ENCODE results near the gene LRRC36. TPM values are rescaled to one million over a fixed set of nuclear protein-coding genes. Genes with fewer than 3 reads are reported as not detected.

LRRC36 gene
- total and polyA plus RNA-seq, 2 of the 13 experiments (the other 11 are each of a cell fraction or from before 2014, with no cell fraction given): 0.12 to 0.15 TPM

DNA sequence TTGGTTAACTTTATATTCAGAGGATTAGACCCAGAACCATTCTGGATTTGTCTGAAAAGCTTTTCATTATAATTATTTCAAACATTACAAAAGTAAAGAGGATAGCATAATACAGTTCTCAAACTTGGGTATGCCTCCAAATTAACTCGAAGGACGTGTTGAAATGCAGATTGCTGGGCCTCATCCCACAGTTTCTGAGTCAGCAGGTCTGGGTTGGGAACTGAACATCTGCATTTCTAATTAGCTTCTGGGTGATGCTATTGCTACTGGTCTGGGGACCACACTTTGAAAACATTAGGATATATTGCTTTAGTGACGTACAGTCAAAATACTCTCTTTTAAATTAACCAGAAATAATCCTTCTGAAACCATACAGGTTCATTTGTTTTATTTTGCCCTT is 56.7 kb downstream of the LRRC36 start:
- ATAC-seq (no peak), DNase-seq (ENCODE audit: low spot score) (no peak), FAIRE-seq (no peak)
- BruUV-seq (replicated peaks): no TSS peak
- Histone ChIP-seq H3K36me3 (replicated peaks in 1 of 2; ENCODE audit: control insufficient read depth in 1 of 2, insufficient read depth in 2 of 2, low read length in 2 of 2) (no peaks in the 10 kb centered on the region), H3K27me3 (ENCODE audit: control insufficient read depth in 1 of 2, insufficient read depth in 2 of 2, low read length in 2 of 2) (peaks cover 3 to 34% of the 10 kb centered on the region in 2 experiments; a peak in 3 of 5 replicates), H3K4me1 (ENCODE audit: insufficient read depth, low read length) (no peaks in the 10 kb centered on the region), H3K9ac (ENCODE audit: insufficient read depth, low read depth, low read length) (no peak overlapping the region), H3K9me3 (ENCODE audit: low read length) (no peaks in the 10 kb centered on the region), H3K4me2 (ENCODE audit: low read depth, low read length) (no peak overlapping the region), H3K79me2 (ENCODE audit: insufficient read depth, low read length) (no peaks in the 10 kb centered on the region), H4K20me1 (ENCODE audit: insufficient read depth, low read length) (no peaks in the 10 kb centered on the region), H3K4me3 (replicated peaks in 1 of 3; ENCODE audit: insufficient read depth in 1 of 3, low read depth in 2 of 3, low read length in 3 of 3) (no peak overlapping the region), H3K27ac (ENCODE audit: extremely low read length, insufficient read depth, low read length) (no peak overlapping the region), H2AFZ (ENCODE audit: low read length) (no peak overlapping the region)
- CTCF ChIA-PET (ENCODE audit: low intra/inter-chr PET ratio, low total read pairs): no interaction called here
- 48% methylated on average over 3 of the region's 3 CpGs for WGBS (ENCODE audit: low lambda C conversion rate)
- intact Hi-C loops (cut with micrococcal nuclease; ENCODE audit: unreplicated experiment) (loop anchor here (2.0 kb wide), 1 partner anchor 26 kb away; no protein-coding TSS in a partner anchor), in situ Hi-C loops (cut with HindIII; ENCODE audit: extremely low pct_ligation_motif_present, low pct_unique_long_range_greater_than_20kb) (no loop called here)
- POLR2A ChIA-PET: no interaction called here
- TF ChIP-seq, protein P1, sequence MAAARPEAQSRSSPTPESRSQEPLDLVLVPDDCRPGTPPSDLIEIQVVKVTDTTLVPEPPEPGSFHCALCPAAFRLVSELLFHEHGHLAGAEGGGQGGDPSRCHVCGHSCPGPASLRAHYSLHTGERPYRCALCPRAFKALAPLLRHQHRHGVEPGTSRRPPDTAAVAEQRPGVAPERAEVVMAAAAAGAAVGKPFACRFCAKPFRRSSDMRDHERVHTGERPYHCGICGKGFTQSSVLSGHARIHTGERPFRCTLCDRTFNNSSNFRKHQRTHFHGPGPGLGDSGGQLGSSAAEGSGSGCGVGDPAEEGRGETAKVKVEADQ (CRISPR knock-in tag; IDR thresholded peaks at IDR 0.05; ENCODE audit: borderline replicate concordance): no peak
- no peak for TF ChIP-seq MXD4 (CRISPR knock-in tag; IDR thresholded peaks at IDR 0.05)
- no peak for TF ChIP-seq ZNF772 (CRISPR knock-in tag; IDR thresholded peaks at IDR 0.05)
- TF ChIP-seq XBP1 (CRISPR knock-in tag; IDR thresholded peaks at IDR 0.05): no peak
- no peak for TF ChIP-seq PCBP2 (optimal IDR thresholded peaks at IDR 0.05; ENCODE audit: low read depth, low read length, poor library complexity, severe bottlenecking)
- TF ChIP-seq, protein P2, sequence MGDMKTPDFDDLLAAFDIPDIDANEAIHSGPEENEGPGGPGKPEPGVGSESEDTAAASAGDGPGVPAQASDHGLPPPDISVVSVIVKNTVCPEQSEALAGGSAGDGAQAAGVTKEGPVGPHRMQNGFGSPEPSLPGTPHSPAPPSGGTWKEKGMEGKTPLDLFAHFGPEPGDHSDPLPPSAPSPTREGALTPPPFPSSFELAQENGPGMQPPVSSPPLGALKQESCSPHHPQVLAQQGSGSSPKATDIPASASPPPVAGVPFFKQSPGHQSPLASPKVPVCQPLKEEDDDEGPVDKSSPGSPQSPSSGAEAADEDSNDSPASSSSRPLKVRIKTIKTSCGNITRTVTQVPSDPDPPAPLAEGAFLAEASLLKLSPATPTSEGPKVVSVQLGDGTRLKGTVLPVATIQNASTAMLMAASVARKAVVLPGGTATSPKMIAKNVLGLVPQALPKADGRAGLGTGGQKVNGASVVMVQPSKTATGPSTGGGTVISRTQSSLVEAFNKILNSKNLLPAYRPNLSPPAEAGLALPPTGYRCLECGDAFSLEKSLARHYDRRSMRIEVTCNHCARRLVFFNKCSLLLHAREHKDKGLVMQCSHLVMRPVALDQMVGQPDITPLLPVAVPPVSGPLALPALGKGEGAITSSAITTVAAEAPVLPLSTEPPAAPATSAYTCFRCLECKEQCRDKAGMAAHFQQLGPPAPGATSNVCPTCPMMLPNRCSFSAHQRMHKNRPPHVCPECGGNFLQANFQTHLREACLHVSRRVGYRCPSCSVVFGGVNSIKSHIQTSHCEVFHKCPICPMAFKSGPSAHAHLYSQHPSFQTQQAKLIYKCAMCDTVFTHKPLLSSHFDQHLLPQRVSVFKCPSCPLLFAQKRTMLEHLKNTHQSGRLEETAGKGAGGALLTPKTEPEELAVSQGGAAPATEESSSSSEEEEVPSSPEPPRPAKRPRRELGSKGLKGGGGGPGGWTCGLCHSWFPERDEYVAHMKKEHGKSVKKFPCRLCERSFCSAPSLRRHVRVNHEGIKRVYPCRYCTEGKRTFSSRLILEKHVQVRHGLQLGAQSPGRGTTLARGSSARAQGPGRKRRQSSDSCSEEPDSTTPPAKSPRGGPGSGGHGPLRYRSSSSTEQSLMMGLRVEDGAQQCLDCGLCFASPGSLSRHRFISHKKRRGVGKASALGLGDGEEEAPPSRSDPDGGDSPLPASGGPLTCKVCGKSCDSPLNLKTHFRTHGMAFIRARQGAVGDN (CRISPR knock-in tag; IDR thresholded peaks at IDR 0.05): no peak
- no peak for TF ChIP-seq ZNF569 (CRISPR knock-in tag; IDR thresholded peaks at IDR 0.05; ENCODE audit: borderline replicate concordance)
- no peak for TF ChIP-seq NFRKB (IDR thresholded peaks at IDR 0.05)
- no peak for TF ChIP-seq BRD4 (CRISPR knock-in tag; IDR thresholded peaks at IDR 0.05)
- no peak for TF ChIP-seq ZNF460 (CRISPR knock-in tag; IDR thresholded peaks at IDR 0.05; ENCODE audit: borderline replicate concordance)
